GM19238 (cell line): ENCODE results near the gene HORMAD1.
A peak's percentile ranks its signal among the peaks of the same experiment; 100 is the strongest.
"Not testable (repeated sequence)": the region's sequence is repeated elsewhere in the genome, so short reads cannot be mapped to it uniquely, and the experiment has no call there.

Source experiments
- DNase-seq: peaks from one replicate; pipeline ENCODE4 v3.0.0; 2011; ENCODE audit warnings: low spot score; ENCODE audit not compliant: insufficient read length

HORMAD1 gene

GRCh38 chr1:150720703-150721102, at the start of gene HORMAD1:
Gene HORMAD1 (minus strand): TSS chr1:150720895. CDS start chr1:150719505, 1,390 bp downstream.
- no peak for DNase-seq

- not testable (repeated sequence) for DNase-seq
These were observed 47.0 kb upstream of the HORMAD1 start for GRCh38 chr1:150767704-150768103.

GRCh38 chr1:150765977-150766301, 45.2 kb upstream of the HORMAD1 start:
- not testable (repeated sequence) for DNase-seq

- DNase-seq, result peak; percentile 29
These were observed 44.7 kb upstream of the HORMAD1 start, which contains the start of gene CTSS for GRCh38 chr1:150765296-150765976. Gene CTSS (minus strand): TSS chr1:150765778. CDS start chr1:150764763, 1,015 bp downstream.

GRCh38 chr1:150764617-150765101, 44.0 kb upstream of the HORMAD1 start:
- DNase-seq, result no peak

GRCh38 chr1:150763018-150763417, 42.3 kb upstream of the HORMAD1 start:
- no peak for DNase-seq

- DNase-seq, result no peak
These were observed 41.9 kb upstream of the HORMAD1 start for GRCh38 chr1:150762552-150762951.

- no peak for DNase-seq
These were observed 41.1 kb upstream of the HORMAD1 start for GRCh38 chr1:150761801-150762200.

GRCh38 chr1:150760013-150760412, 39.3 kb upstream of the HORMAD1 start:
- DNase-seq, result no peak

GRCh38 chr1:150753416-150753815, 32.7 kb upstream of the HORMAD1 start:
- DNase-seq, result no peak

GRCh38 chr1:150751443-150751842, 30.7 kb upstream of the HORMAD1 start:
- DNase-seq, result no peak

GRCh38 chr1:150749720-150750311, 29.1 kb upstream of the HORMAD1 start:
- DNase-seq, result no peak

GRCh38 chr1:150748878-150749719, 28.4 kb upstream of the HORMAD1 start:
- no peak for DNase-seq

GRCh38 chr1:150730130-150730721, 9.5 kb upstream of the HORMAD1 start:
- no peak for DNase-seq

- no peak for DNase-seq
These were observed 3.6 kb upstream of the HORMAD1 start for GRCh38 chr1:150724336-150724735.

- no peak for DNase-seq
These were observed 597 bp downstream of the HORMAD1 start for GRCh38 chr1:150720098-150720497.

GRCh38 chr1:150718225-150718891, 2.3 kb downstream of the HORMAD1 start:
- no peak for DNase-seq

GRCh38 chr1:150709031-150709430, 11.7 kb downstream of the HORMAD1 start:
- DNase-seq, result not testable (repeated sequence)

- no peak for DNase-seq
These were observed 12.1 kb downstream of the HORMAD1 start for GRCh38 chr1:150708595-150708994.

GRCh38 chr1:150706091-150706490, 14.6 kb downstream of the HORMAD1 start:
- DNase-seq, result no peak

- no peak for DNase-seq
These were observed 17.3 kb downstream of the HORMAD1 start for GRCh38 chr1:150703427-150703826.
